Caco-2 (cell line): ENCODE measurements around the gene GP1BA. TPM values are rescaled to one million over a fixed set of nuclear protein-coding genes. Genes with fewer than 3 reads are reported as not detected.

Experiments used
- BruUV-seq: library from RNA; stranded (reverse); fragments of 400-500 nt; replicated peaks from 2 replicates; lab custom pipeline; 2021; lab: Mats Ljungman, UMichigan
- CTCF ChIA-PET: fragments of 300-600 bp; sonication (Branson Sonifier 250); formaldehyde crosslinking; loops from one replicate; lab custom pipeline; 2022; ENCODE audit warnings: antibody characterized with exemption; lab: Charles Lee
- POLR2A ChIA-PET: fragments of 300-600 bp; sonication (Branson Sonifier 250); formaldehyde crosslinking; loops from one replicate; lab custom pipeline; 2022; ENCODE audit warnings: antibody characterized with exemption; lab: Charles Lee
- DNase-seq, 2 experiments: peaks; one replicate each; pipeline versions ENCODE4 v3.0.0 to v3.0.0-alpha.2; 2020 to 2022
- H3K27me3 ChIP-seq: replicated peaks from 2 replicates; pipeline ENCODE4 v1.6.0; 2011; ENCODE audit warnings: low read length; ENCODE audit not compliant: control insufficient read depth, insufficient read depth
- H3K36me3 ChIP-seq: 2 replicates; pipeline ENCODE4 v1.5.1; 2011; ENCODE audit warnings: low read length; ENCODE audit not compliant: control insufficient read depth, insufficient read depth
- H3K4me1 ChIP-seq: fragments of 250-450 bp; sonication (Bioruptor Pico); 2 replicates; pipeline ENCODE4 v1.5.1; 2020; ENCODE audit warnings: mild to moderate bottlenecking
- H3K4me3 ChIP-seq: 2 replicates; pipeline ENCODE4 v1.5.1; 2011; ENCODE audit warnings: low read depth, mild to moderate bottlenecking, control low read depth, low read length
- H3K9me3 ChIP-seq: fragments of 250-450 bp; sonication (Bioruptor Pico); 2 replicates; pipeline ENCODE4 v1.5.1; 2020; ENCODE audit warnings: mild to moderate bottlenecking, moderate library complexity
- H3K27ac Mint-ChIP-seq: one replicate; pipeline ENCODE4 v1.8.0; 2022; ENCODE audit warnings: mixed read lengths; ENCODE audit not compliant: unreplicated experiment
- H3K27me3 Mint-ChIP-seq: one replicate; pipeline ENCODE4 v1.8.0; 2022; ENCODE audit warnings: mixed read lengths; ENCODE audit not compliant: insufficient read depth, unreplicated experiment
- H3K36me3 Mint-ChIP-seq: one replicate; pipeline ENCODE4 v1.8.0; 2022; ENCODE audit warnings: mild to moderate bottlenecking, mixed read lengths; ENCODE audit not compliant: insufficient read depth, unreplicated experiment
- H3K4me1 Mint-ChIP-seq: one replicate; pipeline ENCODE4 v1.8.0; 2022; ENCODE audit warnings: low read depth, mixed read lengths; ENCODE audit not compliant: unreplicated experiment
- H3K4me3 Mint-ChIP-seq: one replicate; pipeline ENCODE4 v1.8.0; 2022; ENCODE audit warnings: mild to moderate bottlenecking, moderate library complexity, mixed read lengths; ENCODE audit not compliant: unreplicated experiment
- H3K9me3 Mint-ChIP-seq: one replicate; pipeline ENCODE4 v1.8.0; 2022; ENCODE audit warnings: mixed read lengths; ENCODE audit not compliant: unreplicated experiment
- intact Hi-C: fragments of 100-400 bp; cut with micrococcal nuclease; formaldehyde crosslinking; loops from one replicate; pipeline ENCODE4 v1.10.0; 2022; ENCODE audit not compliant: unreplicated experiment
- total RNA-seq: library from RNA; stranded (reverse); gene quantifications from 2 replicates; pipeline ENCODE4 v1.2.3, GENCODE V29; 2022
- TF ChIP-seq, protein P1 (sequence below), 2 experiments: fragments of 200-600 bp in 1 of 2; IDR thresholded peaks; 1 replicate in 1 of 2; 2 replicates in 1 of 2; pipeline versions ENCODE4 v1.5.1 to v1.8.0; 2011 to 2022; ENCODE audit warnings: antibody characterized with exemption in 1 of 2, control low read depth in 1 of 2, inconsistent platforms in 1 of 2, low read depth in 1 of 2, low read length in 1 of 2, mild to moderate bottlenecking in 1 of 2, moderate library complexity in 1 of 2; ENCODE audit not compliant: insufficient read depth in 1 of 2, severe bottlenecking in 1 of 2, unreplicated experiment in 1 of 2

The GP1BA gene
- total RNA-seq, 1 experiment from 2014 or later, result not detected

DNA sequence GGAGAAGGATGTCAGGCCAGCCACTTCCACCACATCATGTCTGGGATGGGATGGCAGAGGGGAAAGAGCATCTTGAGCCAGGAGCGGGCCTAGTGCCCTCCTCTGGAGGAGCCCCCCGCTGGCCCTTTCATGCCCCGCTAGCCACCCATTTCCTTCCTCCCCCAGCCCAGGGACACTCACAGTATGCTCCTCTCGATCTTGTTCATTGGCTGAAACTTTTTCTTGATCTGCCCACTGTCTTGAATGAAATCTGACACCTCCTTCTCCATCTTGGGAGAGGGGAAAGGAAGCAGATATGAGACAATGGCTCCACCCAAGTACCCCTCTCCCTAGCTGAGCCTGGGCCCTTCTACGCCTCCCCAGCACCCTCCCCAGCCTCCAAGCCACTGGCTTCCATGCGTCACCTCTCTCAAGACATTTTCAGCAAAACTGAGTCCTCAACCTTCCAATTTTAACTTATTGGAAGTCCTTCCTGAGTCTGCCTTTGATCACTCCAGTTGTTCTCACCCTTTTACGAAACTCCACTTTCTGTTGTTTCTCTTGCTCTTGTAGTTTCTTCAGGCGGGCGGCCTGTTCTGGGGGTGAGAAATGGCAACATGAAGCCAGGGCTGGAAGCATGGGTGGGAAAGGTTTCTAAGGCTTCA, 28.3 kb downstream of the GP1BA start:
- no peaks in the 10 kb centered on the region for H3K4me1 ChIP-seq
- H3K27me3 Mint-ChIP-seq, result no peaks in the 10 kb centered on the region
- intact Hi-C loops, result no loop called here
- DNase-seq, result no peak
- H3K9me3 ChIP-seq, result no peaks in the 10 kb centered on the region
- BruUV-seq, result no TSS peak
- H3K27me3 ChIP-seq, result no peaks in the 10 kb centered on the region
- no peak overlapping the region for H3K27ac Mint-ChIP-seq
- CTCF ChIA-PET, result no interaction called here
- H3K4me3 Mint-ChIP-seq, result no peak overlapping the region
- TF ChIP-seq, protein P1, sequence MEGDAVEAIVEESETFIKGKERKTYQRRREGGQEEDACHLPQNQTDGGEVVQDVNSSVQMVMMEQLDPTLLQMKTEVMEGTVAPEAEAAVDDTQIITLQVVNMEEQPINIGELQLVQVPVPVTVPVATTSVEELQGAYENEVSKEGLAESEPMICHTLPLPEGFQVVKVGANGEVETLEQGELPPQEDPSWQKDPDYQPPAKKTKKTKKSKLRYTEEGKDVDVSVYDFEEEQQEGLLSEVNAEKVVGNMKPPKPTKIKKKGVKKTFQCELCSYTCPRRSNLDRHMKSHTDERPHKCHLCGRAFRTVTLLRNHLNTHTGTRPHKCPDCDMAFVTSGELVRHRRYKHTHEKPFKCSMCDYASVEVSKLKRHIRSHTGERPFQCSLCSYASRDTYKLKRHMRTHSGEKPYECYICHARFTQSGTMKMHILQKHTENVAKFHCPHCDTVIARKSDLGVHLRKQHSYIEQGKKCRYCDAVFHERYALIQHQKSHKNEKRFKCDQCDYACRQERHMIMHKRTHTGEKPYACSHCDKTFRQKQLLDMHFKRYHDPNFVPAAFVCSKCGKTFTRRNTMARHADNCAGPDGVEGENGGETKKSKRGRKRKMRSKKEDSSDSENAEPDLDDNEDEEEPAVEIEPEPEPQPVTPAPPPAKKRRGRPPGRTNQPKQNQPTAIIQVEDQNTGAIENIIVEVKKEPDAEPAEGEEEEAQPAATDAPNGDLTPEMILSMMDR (IDR thresholded peaks at IDR 0.05; ENCODE audit: insufficient read depth in 1 of 2, low read depth in 1 of 2, low read length in 1 of 2, severe bottlenecking in 1 of 2, unreplicated experiment in 1 of 2), result no peak
- H3K36me3 Mint-ChIP-seq, result peaks cover 20% of the 10 kb centered on the region
- no peaks in the 10 kb centered on the region for H3K36me3 ChIP-seq
- no peak overlapping the region for H3K4me3 ChIP-seq
- H3K4me1 Mint-ChIP-seq, result peaks cover 9% of the 10 kb centered on the region
- POLR2A ChIA-PET, result no interaction called here
- no peaks in the 10 kb centered on the region for H3K9me3 Mint-ChIP-seq

GRCh38 chr17:4965311-4965986, 33.4 kb downstream of the GP1BA start:
- Mint-ChIP-seq H3K27me3 (no peaks in the 10 kb centered on the region), H3K9me3 (no peaks in the 10 kb centered on the region), H3K4me1 (peaks cover 4% of the 10 kb centered on the region), H3K4me3 (no peak overlapping the region), H3K36me3 (peaks cover 8% of the 10 kb centered on the region), H3K27ac (no peak overlapping the region)
- Histone ChIP-seq H3K4me1 (peaks cover 4% of the 10 kb centered on the region; the same call in 1 of the 2 replicates), H3K27me3 (no peaks in the 10 kb centered on the region), H3K9me3 (no peaks in the 10 kb centered on the region), H3K4me3 (no peak overlapping the region), H3K36me3 (no peaks in the 10 kb centered on the region)
- ChIA-PET POLR2A (interaction anchor here (3.0 kb wide), 1 partner anchor 26 kb away, joined by 54 read pairs; the partner anchor contains the start of genes RNF167 and SLC25A11), CTCF (no interaction called here)
- DNase-seq, result no peak
- intact Hi-C loops, result no loop called here
- BruUV-seq, result no TSS peak
- TF ChIP-seq, protein P1 (IDR thresholded peaks at IDR 0.05; ENCODE audit: insufficient read depth in 1 of 2, low read depth in 1 of 2, low read length in 1 of 2, severe bottlenecking in 1 of 2, unreplicated experiment in 1 of 2), result no peak

- Histone ChIP-seq H3K9me3 (no peaks in the 10 kb centered on the region), H3K27me3 (no peaks in the 10 kb centered on the region), H3K4me3 (peak overlapping the region; percentile 68), H3K4me1 (peaks cover 4% of the 10 kb centered on the region; the same call in 1 of the 2 replicates), H3K36me3 (no peaks in the 10 kb centered on the region)
- peaks cover 18% of the 10 kb centered on the region for H3K36me3 Mint-ChIP-seq
- H3K27ac Mint-ChIP-seq, result no peak overlapping the region
- H3K27me3 Mint-ChIP-seq, result no peaks in the 10 kb centered on the region
- intact Hi-C loops, result loop anchor here (1.0 to 2.0 kb wide), 2 partner anchors 18 to 26 kb away; partner anchors contain the start of genes RNF167 and SLC25A11
- no peak overlapping the region for H3K4me3 Mint-ChIP-seq
- H3K9me3 Mint-ChIP-seq, result no peaks in the 10 kb centered on the region
- ChIA-PET POLR2A (interaction anchor here (0.9 to 3.0 kb wide), 8 partner anchors 16 to 143 kb away, joined by 3 to 54 read pairs (median 12); partner anchors contain the start of genes ENO3, INCA1, KIF1C and PFN1), CTCF (interaction anchor here (0.6 to 2.0 kb wide), 9 partner anchors 15 to 257 kb away, joined by 3 to 13 read pairs (median 5); partner anchors contain the start of genes CAMTA2, RNF167 and SLC25A11)
- TF ChIP-seq, protein P1 (IDR thresholded peaks at IDR 0.05; ENCODE audit: insufficient read depth in 1 of 2, low read depth in 1 of 2, low read length in 1 of 2, severe bottlenecking in 1 of 2, unreplicated experiment in 1 of 2), result no peak
- peak; percentile 94 to 97 for DNase-seq
- no peaks in the 10 kb centered on the region for H3K4me1 Mint-ChIP-seq
- BruUV-seq, result TSS peak; percentile 36
Observed at GRCh38 chr17:4966844-4967538, 34.9 kb downstream of the GP1BA start.
